ENCODE results near the gene EIF2D. TPM values are rescaled to one million over a fixed set of nuclear protein-coding genes. Genes with fewer than 3 reads are reported as not detected.

Gene EIF2D
- total RNA-seq, 4 donors from 2014 or later = 19.1 to 106 (median 54.2) TPM

GRCh38 chr1:206653715-206654459 is 41.6 kb upstream of the EIF2D start:
- no peaks in the 10 kb centered on the region for H3K4me1 ChIP-seq
- no peak for TF ChIP-seq CTCF (IDR thresholded peaks at IDR 0.05)
- TF ChIP-seq POLR2A (IDR thresholded peaks at IDR 0.05) = no peak
- peak overlapping the region; percentile 37 to 45 for H3K27ac ChIP-seq
- H3K4me3 ChIP-seq = no peak overlapping the region
- intact Hi-C loops (cut with DNase I; ENCODE audit: low total_unique reads) = no loop called here
- no peaks in the 10 kb centered on the region for H3K27me3 ChIP-seq
- no peaks in the 10 kb centered on the region for H3K9me3 ChIP-seq
- DNase-seq = no peak
- H3K36me3 ChIP-seq = no peaks in the 10 kb centered on the region

- H3K9me3 ChIP-seq = no peaks in the 10 kb centered on the region
- TF ChIP-seq POLR2A (IDR thresholded peaks at IDR 0.05) (no peak), CTCF (IDR thresholded peaks at IDR 0.05) (no peak)
- intact Hi-C loops (cut with DNase I; ENCODE audit: low total_unique reads) = no loop called here
- DNase-seq = no peak
- no peak overlapping the region for H3K27ac ChIP-seq
- no peaks in the 10 kb centered on the region for H3K4me1 ChIP-seq
- H3K27me3 ChIP-seq = no peaks in the 10 kb centered on the region
- H3K4me3 ChIP-seq = no peak overlapping the region
- H3K36me3 ChIP-seq = no peaks in the 10 kb centered on the region
These were observed 40.0 kb upstream of the EIF2D start for GRCh38 chr1:206651958-206652890.

GRCh38 chr1:206651014-206651413 is 38.7 kb upstream of the EIF2D start:
- no peak for TF ChIP-seq POLR2A (IDR thresholded peaks at IDR 0.05)
- TF ChIP-seq CTCF (IDR thresholded peaks at IDR 0.05) = no peak
- no peaks in the 10 kb centered on the region for H3K36me3 ChIP-seq
- H3K27me3 ChIP-seq = no peaks in the 10 kb centered on the region
- H3K27ac ChIP-seq = no peak overlapping the region
- no peak for DNase-seq
- no peaks in the 10 kb centered on the region for H3K4me1 ChIP-seq
- H3K4me3 ChIP-seq = no peak overlapping the region
- no peaks in the 10 kb centered on the region for H3K9me3 ChIP-seq
- intact Hi-C loops (cut with DNase I; ENCODE audit: low total_unique reads) = no loop called here

- H3K27me3 ChIP-seq = no peaks in the 10 kb centered on the region
- TF ChIP-seq CTCF (IDR thresholded peaks at IDR 0.05) (no peak), POLR2A (IDR thresholded peaks at IDR 0.05) (no peak)
- DNase-seq = no peak
- H3K4me1 ChIP-seq = no peaks in the 10 kb centered on the region
- H3K9me3 ChIP-seq = no peaks in the 10 kb centered on the region
- no peaks in the 10 kb centered on the region for H3K36me3 ChIP-seq
- peak overlapping the region in 1 of 2 donors; percentile 25 for H3K27ac ChIP-seq
- intact Hi-C loops (cut with DNase I; ENCODE audit: low total_unique reads) = no loop called here
- no peak overlapping the region for H3K4me3 ChIP-seq
These were observed 37.1 kb upstream of the EIF2D start for GRCh38 chr1:206649261-206649921.
